Kidney epithelial cell (primary cell): ENCODE measurements around the gene SYCE1. TPM values are rescaled to one million over a fixed set of nuclear protein-coding genes. Genes with fewer than 3 reads are reported as not detected.

Source experiments
- DNase-seq: peaks from one replicate; pipeline ENCODE4 v3.0.0-alpha.2; 2010; ENCODE audit warnings: low read depth
- H3K27me3 ChIP-seq: 2 replicates; pipeline ENCODE4 v1.6.0; 2011; ENCODE audit warnings: low read length; ENCODE audit not compliant: control insufficient read depth, insufficient read depth
- H3K36me3 ChIP-seq: 2 replicates; pipeline ENCODE4 v1.5.1; 2011; ENCODE audit warnings: low read length; ENCODE audit not compliant: control insufficient read depth, insufficient read depth
- H3K4me3 ChIP-seq: 2 replicates; pipeline ENCODE4 v1.5.1; 2011; ENCODE audit warnings: low read depth, mild to moderate bottlenecking, control low read depth, low read length
- CTCF ChIP-seq: IDR thresholded peaks from 2 replicates; pipeline ENCODE4 v1.5.1; 2011; ENCODE audit warnings: mild to moderate bottlenecking, moderate library complexity, low read length, control low read depth, inconsistent platforms; ENCODE audit not compliant: insufficient read depth, poor library complexity, severe bottlenecking
- total RNA-seq: library from RNA; depleted of rRNA; stranded (reverse); fragments of >200 nt; gene quantifications from 2 replicates; pipeline ENCODE4 v1.2.3, GENCODE V29; 2015

Gene SYCE1
- total RNA-seq, 1 donor from 2014 or later: 0.50 TPM

- Histone ChIP-seq H3K27me3 (peaks cover 12% of the 10 kb centered on the region), H3K4me3 (no peak overlapping the region), H3K36me3 (no peaks in the 10 kb centered on the region)
- no peak for TF ChIP-seq CTCF
- DNase-seq: no peak
Observed at GRCh38 chr10:133534417-133534816, 31.0 kb downstream of the SYCE1 start.

GRCh38 chr10:133532871-133533270 is 32.5 kb downstream of the SYCE1 start:
- peaks cover 27% of the 10 kb centered on the region for H3K27me3 ChIP-seq

GRCh38 chr10:133530506-133530905 is 34.9 kb downstream of the SYCE1 start:
- DNase-seq: no peak
- no peak for TF ChIP-seq CTCF
- Histone ChIP-seq H3K27me3 (peaks cover 36% of the 10 kb centered on the region), H3K4me3 (no peak overlapping the region), H3K36me3 (no peaks in the 10 kb centered on the region)

More at GRCh38 chr10:133532871-133533270, 32.5 kb downstream of the SYCE1 start:
- H3K36me3 ChIP-seq: no peaks in the 10 kb centered on the region
- no peak for DNase-seq
- H3K4me3 ChIP-seq: no peak overlapping the region
- TF ChIP-seq CTCF: no peak

GRCh38 chr10:133529576-133529946 is 35.8 kb downstream of the SYCE1 start:
- TF ChIP-seq CTCF: no peak
- no peaks in the 10 kb centered on the region for H3K36me3 ChIP-seq
- DNase-seq: no peak
- H3K27me3 ChIP-seq: peaks cover 36% of the 10 kb centered on the region
- H3K4me3 ChIP-seq: no peak overlapping the region

GRCh38 chr10:133528845-133529575 is 36.4 kb downstream of the SYCE1 start:
- Histone ChIP-seq H3K4me3 (no peak overlapping the region), H3K27me3 (peaks cover 36% of the 10 kb centered on the region), H3K36me3 (no peaks in the 10 kb centered on the region)
- no peak for TF ChIP-seq CTCF
- no peak for DNase-seq
